Loucy (cell line): ENCODE data around the gene RPH3AL.

ENCODE experiments used
- EZH2phosphoT487 ChIP-seq: fragments of 200-600 bp; IDR thresholded peaks from 2 replicates; pipeline ENCODE4 v1.6.1; 2018; ENCODE audit warnings: antibody characterized with exemption, mild to moderate bottlenecking, moderate library complexity, borderline replicate concordance
- TF ChIP-seq, protein P1 (sequence below): fragments of 200-600 bp; sonication (generic); conservative IDR thresholded peaks from 2 replicates; pipeline ENCODE4 v1.5.1; 2014; ENCODE audit warnings: mild to moderate bottlenecking, antibody characterized with exemption, low read length

DNA sequence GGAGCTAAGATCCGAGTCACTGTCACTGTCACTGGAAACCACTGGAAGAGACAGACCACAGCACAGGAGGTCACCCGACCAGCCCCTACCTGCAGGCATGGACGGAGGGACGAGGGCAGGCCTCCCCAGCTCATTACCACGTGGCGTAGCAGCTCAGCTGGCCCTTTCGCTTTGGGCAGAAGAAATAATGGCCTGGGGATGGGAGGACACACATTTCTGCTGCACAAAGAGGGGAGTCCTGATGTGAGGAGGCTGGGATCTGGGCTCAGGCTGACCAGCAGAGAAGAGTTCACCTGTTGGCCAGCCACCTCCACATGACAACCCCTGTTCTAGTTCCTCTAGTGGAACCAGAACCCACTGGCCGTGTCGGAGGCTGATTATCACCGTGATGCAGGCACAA is 132.9 kb downstream of the RPH3AL start:
- TF ChIP-seq, protein P1, sequence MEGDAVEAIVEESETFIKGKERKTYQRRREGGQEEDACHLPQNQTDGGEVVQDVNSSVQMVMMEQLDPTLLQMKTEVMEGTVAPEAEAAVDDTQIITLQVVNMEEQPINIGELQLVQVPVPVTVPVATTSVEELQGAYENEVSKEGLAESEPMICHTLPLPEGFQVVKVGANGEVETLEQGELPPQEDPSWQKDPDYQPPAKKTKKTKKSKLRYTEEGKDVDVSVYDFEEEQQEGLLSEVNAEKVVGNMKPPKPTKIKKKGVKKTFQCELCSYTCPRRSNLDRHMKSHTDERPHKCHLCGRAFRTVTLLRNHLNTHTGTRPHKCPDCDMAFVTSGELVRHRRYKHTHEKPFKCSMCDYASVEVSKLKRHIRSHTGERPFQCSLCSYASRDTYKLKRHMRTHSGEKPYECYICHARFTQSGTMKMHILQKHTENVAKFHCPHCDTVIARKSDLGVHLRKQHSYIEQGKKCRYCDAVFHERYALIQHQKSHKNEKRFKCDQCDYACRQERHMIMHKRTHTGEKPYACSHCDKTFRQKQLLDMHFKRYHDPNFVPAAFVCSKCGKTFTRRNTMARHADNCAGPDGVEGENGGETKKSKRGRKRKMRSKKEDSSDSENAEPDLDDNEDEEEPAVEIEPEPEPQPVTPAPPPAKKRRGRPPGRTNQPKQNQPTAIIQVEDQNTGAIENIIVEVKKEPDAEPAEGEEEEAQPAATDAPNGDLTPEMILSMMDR = no peak
- no peak for TF ChIP-seq EZH2phosphoT487
